Measurements from ENCODE around the gene PLAA.

PLAA gene

DNA sequence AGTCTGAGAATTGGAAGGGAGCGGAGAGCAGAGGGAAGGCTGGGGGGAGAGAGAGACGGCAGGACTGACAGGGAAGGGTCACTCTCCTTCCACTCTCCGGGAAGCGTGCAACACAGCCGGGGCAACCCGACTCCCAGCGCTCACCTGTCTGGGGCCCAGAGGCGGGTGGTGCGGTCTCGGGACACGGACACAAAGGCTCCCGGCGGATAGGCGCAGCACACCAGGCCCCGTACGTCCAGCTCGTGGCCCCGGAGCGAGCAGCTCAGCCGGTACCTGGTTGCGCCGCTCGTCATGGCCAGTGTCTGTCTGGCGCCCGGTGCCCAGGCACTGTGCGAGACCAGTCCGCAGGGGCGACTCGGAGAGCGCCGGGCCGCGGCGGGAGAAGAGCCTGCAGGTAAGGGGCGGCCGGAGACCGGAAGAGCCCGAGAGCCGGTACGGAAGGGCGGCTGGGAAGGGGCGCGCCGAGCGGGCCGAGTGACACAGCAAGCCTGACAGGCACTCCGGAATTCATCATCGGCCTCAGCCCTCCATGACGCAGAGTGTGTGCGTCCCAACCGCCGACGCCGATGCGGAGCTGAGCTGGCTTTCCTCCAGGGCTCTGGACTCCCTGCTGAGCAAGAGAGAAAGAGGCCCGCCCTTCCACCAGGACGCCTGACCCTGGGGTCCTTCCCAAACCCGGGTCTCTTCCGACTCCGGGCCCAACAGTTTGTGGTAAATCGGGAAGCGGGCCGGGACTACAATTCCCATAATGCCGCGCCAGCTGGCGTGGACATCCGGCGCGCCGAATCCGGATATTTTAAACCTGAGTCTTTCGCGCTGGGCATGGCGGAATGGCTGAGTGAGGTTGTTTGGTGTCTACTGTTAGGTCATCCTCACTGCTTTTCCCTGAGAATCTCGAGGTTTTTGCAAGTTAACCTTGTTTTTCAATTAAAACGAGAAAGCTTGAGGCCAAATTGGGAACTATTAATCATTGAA lies at the start of gene PLAA:
PLAA (minus strand) TSS at position 490 of the 975 bp plus-strand sequence; CDS start at position 293, 197 bp downstream.
- peak; percentile 85 to 86 for DNase-seq

DNA sequence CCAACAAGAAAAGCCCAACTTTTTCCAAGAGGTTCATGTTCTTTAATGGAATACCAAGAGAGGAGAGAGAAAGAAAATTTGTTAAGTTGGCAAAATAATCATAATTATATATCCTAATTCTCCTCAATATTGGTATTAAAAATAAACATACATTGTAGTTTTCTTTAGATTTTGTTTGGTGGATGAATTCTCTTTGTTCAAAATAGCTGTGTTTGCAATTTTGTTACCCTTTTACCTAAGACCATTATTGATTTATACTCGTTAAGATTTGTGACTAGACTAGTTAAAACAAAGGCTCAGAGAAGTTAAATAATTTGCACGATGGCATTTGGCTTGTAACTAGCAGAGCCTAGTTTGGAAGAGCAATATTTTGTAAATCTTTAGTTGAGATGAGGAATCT lies 48.8 kb upstream of the PLAA start:
- DNase-seq: no peak

DNA sequence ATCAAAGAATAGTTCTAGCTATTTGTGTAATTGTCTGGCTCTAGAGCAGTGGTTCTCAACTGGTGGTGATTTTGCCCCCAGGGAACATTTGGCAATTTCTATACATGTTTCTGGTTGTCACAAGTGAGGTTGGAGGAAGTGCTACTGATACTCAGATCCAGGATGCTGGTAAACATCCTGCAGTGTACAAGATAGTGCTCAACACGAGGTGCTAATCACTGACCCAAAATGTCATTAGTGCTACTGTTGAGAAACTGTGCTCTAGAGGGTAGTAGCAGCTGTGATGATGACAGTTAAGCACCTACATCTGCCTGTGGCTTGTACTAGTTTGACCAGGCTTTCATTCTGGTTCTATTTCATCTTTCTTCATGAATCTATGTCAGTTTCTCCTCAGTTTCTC lies 36.3 kb upstream of the PLAA start:
- no peak for DNase-seq

DNA sequence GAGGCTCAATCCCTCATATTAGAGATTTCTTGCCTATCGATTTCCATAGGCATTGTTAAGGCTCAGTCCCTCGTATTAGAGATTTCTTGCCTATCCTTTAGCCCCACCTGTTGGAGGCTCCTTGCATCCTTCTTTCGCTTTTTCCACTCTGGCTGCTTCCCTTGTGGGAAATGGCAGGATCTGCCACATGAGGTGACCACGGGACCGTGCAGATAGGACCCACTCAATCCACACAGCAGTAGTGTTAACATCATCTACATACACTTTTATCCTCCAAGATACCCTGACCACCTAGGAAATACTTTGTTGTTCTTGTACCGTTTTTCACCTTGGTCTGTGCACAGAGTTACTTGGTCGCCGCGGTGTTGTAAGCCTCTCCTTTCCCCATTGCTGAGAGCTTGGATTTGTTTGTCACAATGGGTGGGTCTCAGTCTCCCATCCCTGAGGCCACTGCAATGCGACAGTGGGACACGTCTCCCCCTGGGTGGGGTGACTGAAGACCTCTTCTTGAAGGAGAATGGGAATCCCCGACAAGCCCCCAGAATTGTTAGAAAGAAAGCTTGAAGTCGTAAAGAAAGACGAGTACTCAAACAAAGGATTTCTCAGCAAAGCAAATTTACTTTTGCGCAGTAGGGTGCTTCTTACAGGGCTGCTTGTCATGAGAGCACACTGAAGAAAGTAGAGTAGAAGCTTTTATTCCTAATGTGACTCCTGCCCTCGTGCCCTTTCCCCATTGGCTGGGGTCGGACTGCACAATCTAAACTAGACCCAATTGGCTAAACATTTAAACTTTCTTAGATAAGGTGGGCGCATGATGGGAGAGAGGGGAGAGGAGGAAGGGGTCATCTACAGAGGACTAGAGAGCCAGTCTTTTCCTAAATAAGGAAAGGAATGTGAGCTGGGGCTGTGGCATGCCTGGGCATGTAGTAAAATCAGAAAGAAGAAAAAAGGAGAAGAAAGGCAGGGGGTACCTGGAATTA lies 29.0 kb upstream of the PLAA start:
- peak in 1 of 2 donors; percentile 28 for DNase-seq

DNA sequence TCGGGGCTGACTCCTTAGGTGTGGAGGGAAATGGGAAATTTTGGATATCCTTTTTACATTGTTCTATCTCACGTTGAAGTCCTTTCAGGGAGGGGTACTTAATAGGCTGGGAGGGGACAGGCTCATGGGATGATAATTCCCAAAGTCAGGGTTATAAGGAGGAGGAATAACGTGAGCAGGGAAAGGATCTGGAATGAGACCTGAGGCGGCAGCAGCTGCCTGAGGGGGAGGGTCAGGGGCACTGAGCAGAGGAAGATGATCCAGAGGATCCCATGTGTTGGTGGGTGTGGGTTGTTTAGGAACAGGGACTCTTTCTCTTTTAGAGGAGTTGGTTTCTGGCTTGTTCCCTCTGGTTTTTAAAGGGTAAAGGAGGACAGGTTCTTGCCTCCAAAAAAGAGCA lies 27.9 kb upstream of the PLAA start:
- DNase-seq: no peak

DNA sequence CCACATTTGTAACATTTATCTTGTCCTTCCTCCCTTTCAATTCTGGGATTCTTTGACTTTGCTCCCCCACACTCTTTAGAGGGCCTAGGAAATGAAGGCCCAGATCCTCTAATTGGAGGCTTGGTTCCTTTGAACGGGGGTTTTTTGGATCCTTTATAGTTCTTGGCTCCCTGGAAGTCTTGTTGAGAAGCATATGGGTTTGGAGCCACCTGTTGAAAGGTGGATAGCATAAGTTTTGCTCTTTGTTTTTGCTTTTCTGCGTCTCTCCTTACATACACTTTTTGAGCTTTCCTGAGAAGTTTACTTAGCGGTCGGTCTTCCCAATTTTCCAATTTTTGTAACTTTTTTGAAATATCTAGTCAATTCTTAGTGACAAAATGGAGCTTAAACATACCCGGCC lies 26.9 kb upstream of the PLAA start:
- no peak for DNase-seq

DNA sequence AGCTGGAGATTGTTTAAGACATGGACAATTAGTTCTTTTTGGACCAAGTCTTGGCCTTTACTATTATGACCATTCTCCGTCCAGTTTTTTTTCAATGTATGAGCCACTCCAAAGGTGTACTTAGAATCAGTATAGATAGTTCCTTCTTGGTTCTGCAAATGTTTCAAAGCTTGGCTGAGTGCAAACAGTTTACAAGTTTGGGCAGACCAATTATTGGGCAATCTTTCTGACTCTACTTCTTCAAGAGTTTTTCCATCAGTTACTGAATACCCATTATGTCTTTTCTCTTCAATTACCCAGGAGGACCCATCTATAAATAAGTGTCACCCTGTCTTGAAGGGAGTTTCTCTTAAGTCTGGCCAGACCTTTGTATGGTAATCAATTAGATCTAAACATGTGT lies 24.7 kb upstream of the PLAA start:
- no peak for DNase-seq

DNA sequence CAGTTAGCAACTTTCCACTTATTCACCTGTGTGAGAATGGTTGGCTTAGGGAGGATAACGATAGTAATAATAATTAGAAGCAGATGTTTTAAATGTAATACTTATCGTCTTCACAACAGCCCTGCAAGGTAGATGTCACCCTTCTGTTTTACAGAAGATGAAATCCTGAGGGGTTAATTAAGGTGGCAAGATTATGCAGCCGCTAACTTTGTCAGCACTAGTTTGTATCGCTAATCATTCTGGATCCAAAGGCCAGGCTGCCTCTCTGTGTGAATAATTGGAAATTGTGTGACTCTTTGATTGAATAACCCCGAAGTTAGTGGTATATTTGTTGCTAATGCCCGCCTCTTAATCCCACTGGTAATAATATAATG lies 9.8 kb upstream of the PLAA start:
- no peak for DNase-seq

DNA sequence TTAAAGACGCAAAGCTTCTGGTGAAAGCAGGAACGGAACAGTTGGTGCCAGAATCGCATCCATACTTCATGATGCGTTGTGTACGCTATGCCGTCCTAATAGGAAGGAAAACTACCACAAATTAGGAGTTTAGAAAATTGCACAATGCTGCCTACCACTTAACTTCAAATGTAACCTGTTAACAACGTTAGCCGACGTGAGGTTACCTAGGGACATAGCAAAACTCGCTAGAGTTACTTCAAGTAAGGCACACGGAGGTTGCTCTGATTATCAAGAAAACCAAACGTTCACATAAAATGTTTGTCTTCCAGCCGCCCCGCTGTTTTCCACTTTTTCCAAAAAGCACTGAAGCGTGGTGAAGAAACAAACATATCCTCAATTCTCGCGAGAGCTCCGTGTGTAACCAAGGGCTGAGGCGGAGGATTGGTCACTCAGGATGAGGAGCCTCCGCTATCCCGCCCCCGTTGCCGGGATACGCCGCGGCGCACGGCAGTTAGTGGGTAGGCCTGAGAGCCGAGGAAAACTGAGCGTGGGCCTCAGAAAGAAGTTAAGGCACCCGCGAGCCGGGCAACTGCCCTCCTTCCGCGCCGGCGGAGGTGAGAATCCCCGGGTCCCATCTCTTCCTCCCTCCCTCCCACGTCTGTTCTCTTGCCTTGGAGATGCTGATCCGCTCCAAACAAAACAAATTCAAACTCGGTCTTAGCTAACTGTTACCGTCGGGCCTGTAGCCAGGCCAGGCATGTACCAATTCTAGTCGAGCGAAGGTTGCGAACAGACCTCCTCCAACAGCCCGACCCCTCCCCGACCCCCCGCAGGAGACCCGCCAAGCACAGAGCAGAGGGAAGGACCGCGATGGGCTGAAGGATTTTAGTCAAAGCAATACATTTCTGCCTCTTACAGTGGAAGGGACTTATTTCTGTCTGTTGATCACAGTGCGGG lies 9.1 kb upstream of the PLAA start, which contains the start of gene IFT74:
IFT74 (plus strand) TSS at position 492 of the 939 bp plus-strand sequence. CDS start 5,556 bp downstream, outside the sequence.
- peak; percentile 94 to 95 for DNase-seq

DNA sequence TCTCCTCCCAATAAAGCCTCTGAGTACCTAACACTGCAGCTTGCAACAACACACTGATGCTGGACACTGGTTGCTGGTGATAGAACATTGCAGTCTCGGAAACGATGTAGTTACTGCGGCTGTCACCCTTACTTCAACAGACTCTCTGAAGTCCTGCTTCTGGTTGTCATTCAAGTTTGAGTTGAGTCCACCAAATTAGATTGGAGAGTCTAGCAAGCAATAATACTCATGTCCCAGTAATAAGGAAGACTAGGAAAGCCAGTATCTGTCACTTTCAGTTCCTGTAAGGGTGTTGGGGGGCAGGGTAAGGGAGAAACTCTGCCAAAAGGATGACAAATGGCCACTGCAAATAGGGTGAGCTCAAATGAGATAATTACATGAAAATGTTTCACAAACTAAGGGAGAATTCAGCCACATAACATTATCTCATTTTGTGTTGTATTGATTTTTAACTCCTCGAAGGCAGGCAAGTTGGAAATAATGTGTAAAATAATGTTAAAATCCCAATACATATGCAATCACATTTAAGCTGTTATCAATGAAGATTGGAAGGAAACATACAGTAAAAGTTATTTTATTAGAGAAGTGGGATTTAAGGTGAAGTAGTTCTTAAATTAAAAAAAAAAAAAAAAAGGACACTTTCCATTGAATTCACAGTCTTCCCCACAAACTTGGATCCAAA lies 8.3 kb upstream of the PLAA start:
- DNase-seq: peak; percentile 5 to 8

DNA sequence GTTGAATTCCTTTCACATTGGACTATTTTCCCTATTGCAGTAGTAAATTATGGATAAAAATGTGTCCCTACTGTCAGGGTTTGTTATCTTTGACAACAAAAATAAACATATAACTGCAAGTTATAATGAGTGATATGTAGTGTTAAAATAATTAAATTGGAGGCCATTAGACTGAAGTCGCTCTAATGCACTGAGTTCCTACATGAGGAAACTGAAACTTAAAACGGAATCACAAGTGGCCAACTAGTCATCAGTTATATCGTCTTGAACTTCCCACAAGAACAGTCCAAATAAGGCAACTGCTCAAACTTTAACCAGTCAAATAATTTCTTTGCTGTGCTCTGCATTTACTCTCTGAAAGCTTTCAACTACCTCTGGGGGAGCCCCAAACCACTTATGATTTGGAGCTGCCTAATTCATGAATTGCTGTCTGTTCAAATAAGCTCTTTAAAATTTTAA lies 7.0 kb upstream of the PLAA start:
- peak in 1 of 2 donors; percentile 30 for DNase-seq

DNA sequence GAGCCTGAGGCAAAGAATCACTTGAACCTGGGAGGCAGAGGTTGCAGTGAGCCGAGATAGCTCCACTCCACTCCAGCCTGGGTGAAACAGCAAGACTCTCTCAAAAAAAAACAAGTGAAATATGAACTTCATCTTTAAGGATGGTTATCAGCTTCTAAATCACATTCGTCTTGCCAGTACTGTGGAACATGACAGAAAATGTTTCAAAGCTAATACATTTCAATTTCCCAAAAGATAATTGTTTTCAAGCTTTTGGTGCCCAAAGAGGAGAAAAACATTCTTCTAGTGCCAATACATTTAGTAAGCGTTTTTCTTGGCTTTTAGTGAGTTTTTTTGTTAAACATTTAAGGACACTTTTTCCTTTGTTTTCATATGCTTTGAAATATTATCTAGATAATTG lies 4.8 kb upstream of the PLAA start:
- DNase-seq: no peak

DNA sequence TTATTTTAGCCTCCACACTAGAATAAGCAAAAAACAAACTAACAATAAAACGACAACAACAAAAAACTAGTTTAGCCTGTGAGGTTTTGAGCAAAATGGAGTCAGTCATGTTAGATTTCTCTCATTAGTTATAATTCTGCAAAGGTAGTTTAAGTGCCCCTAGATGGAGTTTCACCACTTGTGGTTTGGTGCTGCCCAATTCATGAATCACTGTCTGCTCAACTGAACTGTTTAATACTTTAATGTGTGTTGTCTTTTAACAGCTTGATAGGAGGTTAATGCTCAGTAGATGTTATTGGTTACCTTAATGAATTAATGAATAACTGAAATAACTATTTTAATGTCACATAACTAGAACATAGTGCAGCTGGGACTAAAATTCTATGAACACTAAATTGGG lies 3.5 kb upstream of the PLAA start:
- no peak for DNase-seq

DNA sequence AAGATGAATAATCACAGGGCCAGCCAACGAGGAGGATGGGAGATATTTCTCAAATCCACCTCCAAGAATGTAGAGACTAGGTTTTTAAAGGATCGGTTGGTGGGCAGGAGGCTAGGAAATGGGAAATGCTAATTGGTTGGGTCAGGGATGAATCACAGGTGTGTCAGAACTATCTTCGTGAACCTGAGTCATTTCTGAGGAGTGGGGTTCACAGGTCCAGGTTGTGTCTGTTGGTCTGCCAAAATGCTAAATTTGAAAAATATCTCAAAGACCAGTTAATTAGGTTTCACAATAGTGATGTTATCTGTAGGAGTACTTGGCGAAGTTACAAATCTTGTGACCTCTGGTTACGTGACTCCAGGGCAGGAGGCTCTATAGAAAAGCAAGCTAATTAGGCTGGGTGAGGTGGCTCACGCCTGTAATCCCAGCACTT lies 2.6 kb upstream of the PLAA start:
- no peak for DNase-seq

DNA sequence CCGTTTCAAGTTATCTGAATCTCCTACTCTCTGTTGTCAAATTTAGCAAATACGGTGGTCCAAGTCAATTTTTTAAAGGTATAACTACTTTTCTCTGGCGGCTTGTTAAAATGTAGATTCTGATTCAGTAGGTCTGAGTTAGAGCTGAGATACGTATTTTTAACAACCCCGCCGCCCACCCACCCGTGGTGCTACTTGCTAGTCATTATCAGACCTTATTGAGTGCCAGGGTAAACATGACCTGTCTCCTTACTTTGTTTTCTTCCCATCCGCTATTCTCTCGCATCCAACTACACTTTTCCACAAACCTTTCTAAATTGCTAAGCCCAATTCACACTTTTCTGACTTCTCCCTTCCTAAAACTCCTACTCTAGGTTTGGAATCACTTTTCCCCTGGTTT lies 694 bp upstream of the PLAA start:
- DNase-seq: no peak

DNA sequence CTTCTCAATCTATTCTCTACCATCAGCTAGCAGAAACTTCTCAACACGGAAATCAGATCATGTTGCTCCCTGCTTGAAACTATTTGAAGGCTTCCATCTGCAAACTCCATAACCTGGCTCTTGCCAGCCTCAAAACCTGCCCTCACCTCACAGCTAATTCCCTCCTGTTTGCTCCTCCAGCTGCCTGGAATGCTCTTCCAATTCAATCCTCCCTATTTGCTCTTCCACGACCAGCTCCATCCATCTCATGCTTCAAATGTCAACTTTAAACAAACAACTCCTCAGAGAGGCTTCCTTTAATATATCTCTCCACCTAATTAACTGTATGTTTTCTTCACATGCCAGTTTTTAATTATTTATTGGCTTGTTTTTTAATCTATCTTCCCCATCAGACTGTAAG lies 1.5 kb downstream of the PLAA start:
- DNase-seq: no peak

DNA sequence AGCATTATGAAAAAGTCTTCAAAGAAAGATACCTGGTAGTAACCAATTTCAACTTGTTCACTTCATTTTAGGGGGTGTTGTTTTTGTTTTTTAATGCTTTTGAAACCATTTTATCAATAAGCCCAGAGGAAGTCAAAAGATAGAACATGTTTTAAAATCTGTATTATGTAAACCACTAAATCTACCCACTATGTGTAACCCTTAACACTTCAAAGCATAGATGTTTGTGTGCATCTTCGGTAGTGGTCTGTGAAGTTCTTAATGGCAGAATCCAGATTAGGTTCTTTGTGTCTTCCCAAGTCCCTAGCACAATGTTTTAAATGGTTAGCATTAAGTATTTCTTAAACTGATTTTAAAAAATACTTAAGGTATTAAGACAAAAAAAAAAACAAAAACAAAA lies 6.3 kb downstream of the PLAA start:
- no peak for DNase-seq

DNA sequence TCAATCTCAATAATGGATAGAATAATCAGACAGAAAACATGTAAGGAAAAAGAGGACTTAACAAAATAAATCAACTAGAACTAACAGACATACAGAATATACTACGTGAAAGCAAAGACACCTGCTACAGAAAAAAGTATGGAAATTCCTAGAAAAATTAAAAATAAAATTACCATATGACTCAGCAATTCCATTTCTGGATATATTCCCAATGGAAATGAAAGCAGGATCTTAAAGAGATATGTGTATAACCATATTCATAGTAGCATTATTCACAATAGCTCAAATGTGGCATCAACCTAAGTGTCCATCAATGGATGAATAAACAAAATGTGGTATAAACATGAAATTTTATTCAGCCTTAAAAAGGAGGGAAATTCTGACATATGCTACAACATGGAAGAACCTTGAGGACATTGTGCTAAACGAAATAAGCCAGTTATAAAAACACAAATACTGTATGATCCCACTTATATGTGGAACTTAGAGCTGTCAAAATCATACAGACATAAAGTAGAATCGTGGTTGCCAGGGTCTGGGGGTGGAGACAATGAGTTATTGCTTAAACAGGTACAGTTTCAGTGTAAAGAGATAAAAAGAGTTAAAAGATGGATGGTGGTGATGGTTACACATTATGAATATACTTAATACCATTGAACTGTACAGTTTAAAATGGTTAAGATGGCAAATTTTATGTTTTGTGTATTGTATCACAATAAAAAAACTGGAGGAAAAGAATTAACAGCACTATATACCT lies 6.9 kb downstream of the PLAA start:
- DNase-seq: no peak

DNA sequence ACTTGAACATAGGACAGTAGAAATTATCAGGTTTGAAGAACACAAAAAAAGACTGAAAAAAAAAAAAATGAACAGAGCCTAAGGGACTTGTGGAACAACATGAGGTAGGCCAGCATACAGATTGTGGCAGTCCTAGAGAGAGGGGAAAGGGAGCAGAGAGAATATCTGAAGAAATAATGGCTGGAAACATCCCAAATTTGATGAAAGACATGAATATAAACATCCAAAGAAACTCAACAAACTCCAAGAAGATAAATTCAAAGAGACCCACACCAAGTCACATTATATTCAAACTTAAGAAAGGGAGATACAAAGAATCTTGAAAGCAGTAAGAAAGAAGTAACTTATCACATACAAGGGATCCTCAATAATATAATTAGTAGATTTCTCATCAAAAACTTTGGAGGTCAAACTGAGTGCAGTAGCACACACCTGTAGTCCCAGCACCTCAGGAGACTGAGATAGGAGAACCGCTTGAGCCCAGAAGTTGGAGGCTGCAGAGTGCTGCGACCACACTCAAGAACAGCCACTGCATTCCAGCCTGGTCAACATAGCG lies 9.1 kb downstream of the PLAA start:
- no peak for DNase-seq

DNA sequence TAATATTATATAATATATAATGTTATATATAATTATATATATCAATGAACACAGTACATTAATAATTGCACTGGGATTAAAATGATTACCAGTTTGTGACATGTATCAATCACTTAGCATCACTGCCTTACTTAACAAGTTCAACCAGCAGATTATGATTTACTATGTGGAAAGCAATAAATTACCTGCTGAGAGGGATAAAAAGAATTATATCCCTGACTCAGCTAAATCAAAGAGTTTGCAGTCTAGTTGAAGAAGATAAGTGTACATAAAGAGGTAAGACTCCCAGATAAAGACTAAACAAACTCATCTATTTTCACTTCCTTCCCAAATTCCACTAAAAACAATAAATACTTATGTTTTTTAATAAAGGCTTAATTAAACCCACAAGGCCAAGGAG lies 11.2 kb downstream of the PLAA start:
- no peak for DNase-seq
